ENCODE results near the gene MYT1.

DNA sequence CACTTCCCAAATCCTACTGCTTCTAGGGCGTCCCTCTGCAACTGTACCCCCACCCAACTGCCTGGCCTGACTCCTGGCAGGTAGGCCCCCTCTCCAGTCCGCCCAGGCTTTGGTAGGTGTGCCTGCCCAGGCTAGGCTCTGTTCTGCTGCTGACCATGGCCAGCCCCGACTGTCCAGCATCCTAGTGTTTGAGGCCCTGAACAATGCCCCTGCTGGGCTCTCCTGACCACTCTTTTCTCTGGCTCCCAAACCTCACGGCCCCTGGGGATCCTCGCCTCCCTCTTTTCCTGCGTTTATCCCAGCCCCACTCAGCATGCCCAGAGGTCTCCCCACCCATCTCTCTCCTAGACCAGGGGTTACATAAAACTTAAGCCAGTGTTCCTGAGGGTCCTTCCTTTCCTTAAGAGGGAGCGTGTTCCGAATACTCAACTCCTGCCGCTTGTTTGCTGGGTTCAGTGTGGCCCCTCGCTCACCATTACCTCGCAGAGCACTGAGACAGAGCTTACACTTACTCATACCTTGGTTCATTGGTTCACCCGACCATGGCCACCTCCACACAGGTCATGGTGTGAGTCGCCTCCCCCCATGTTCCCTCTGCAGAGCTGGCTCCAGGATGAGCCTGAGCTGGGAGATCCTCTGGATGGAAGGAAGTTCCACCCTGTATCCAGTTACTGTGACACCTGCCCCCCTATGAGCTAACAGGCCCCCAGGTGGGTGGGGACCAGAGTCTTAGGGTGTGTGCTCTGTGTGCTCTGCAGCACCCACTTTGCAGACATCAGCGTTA is 21.0 kb upstream of the MYT1 start:
- TF ChIP-seq, protein P1, sequence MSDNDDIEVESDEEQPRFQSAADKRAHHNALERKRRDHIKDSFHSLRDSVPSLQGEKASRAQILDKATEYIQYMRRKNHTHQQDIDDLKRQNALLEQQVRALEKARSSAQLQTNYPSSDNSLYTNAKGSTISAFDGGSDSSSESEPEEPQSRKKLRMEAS (IDR thresholded peaks at IDR 0.05): no peak
- TF ChIP-seq YY1 (IDR thresholded peaks at IDR 0.05; ENCODE audit: low read depth) (no peak), EP300 (IDR thresholded peaks at IDR 0.05; ENCODE audit: borderline replicate concordance) (no peak), RAD21 (IDR thresholded peaks at IDR 0.05; ENCODE audit: low read depth) (no peak), CREB1 (IDR thresholded peaks at IDR 0.05; ENCODE audit: low read depth) (no peak), FOXM1 (IDR thresholded peaks at IDR 0.05; ENCODE audit: borderline replicate concordance, low read depth) (no peak), TEAD4 (IDR thresholded peaks at IDR 0.05) (no peak), TAF1 (IDR thresholded peaks at IDR 0.05; ENCODE audit: low read depth) (no peak), TCF12 (IDR thresholded peaks at IDR 0.05; ENCODE audit: low read depth) (no peak), ZBTB7A (IDR thresholded peaks at IDR 0.05; ENCODE audit: low read depth) (no peak)
- TF ChIP-seq, protein P2, sequence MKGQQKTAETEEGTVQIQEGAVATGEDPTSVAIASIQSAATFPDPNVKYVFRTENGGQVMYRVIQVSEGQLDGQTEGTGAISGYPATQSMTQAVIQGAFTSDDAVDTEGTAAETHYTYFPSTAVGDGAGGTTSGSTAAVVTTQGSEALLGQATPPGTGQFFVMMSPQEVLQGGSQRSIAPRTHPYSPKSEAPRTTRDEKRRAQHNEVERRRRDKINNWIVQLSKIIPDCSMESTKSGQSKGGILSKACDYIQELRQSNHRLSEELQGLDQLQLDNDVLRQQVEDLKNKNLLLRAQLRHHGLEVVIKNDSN (IDR thresholded peaks at IDR 0.05): no peak
- TF ChIP-seq, protein P3, sequence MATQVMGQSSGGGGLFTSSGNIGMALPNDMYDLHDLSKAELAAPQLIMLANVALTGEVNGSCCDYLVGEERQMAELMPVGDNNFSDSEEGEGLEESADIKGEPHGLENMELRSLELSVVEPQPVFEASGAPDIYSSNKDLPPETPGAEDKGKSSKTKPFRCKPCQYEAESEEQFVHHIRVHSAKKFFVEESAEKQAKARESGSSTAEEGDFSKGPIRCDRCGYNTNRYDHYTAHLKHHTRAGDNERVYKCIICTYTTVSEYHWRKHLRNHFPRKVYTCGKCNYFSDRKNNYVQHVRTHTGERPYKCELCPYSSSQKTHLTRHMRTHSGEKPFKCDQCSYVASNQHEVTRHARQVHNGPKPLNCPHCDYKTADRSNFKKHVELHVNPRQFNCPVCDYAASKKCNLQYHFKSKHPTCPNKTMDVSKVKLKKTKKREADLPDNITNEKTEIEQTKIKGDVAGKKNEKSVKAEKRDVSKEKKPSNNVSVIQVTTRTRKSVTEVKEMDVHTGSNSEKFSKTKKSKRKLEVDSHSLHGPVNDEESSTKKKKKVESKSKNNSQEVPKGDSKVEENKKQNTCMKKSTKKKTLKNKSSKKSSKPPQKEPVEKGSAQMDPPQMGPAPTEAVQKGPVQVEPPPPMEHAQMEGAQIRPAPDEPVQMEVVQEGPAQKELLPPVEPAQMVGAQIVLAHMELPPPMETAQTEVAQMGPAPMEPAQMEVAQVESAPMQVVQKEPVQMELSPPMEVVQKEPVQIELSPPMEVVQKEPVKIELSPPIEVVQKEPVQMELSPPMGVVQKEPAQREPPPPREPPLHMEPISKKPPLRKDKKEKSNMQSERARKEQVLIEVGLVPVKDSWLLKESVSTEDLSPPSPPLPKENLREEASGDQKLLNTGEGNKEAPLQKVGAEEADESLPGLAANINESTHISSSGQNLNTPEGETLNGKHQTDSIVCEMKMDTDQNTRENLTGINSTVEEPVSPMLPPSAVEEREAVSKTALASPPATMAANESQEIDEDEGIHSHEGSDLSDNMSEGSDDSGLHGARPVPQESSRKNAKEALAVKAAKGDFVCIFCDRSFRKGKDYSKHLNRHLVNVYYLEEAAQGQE (IDR thresholded peaks at IDR 0.05; ENCODE audit: low read depth): no peak

Measured in Ishikawa (cell line).